Epidermal melanocyte (primary cell): ENCODE results near the gene GPC6.
A peak's percentile ranks its signal among the peaks of the same experiment; 100 is the strongest.

Experiments
- DNase-seq: peaks from one replicate; pipeline ENCODE4 v3.0.0; 2011; ENCODE audit warnings: low spot score; ENCODE audit not compliant: insufficient read length

GPC6 gene

DNA sequence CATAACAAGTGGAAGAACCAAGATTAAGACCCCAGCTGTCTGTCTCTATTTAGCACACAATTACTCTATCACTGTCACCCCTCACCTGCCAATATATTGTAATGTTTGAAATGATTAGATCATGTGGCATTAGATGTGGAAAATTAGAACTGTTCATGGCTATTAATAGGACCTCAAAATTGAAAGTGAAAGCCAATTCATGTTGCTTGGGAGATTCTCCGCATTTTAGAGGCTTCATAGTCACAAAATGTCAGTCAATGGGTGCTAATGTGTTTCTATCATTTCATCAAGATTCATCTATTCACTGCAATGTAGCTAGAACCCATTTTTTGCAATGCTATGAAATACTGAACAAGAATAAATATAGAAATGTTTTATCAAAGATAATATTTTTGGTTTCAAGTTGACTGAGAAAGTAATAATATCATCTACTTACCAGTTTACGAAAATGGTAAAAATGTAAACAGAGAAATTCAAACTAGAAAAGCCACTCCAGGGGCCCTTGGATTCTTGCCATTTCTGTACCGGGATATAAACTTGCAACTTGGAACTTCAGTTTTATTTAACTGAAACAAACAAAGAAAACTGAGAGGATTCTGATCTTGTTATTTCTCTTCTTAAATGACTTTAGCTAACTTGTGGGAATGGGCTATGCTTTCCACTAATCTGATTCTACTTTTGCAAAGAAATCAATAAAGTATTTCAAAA lies 864.3 kb downstream of the GPC6 start:
- no peak for DNase-seq

DNA sequence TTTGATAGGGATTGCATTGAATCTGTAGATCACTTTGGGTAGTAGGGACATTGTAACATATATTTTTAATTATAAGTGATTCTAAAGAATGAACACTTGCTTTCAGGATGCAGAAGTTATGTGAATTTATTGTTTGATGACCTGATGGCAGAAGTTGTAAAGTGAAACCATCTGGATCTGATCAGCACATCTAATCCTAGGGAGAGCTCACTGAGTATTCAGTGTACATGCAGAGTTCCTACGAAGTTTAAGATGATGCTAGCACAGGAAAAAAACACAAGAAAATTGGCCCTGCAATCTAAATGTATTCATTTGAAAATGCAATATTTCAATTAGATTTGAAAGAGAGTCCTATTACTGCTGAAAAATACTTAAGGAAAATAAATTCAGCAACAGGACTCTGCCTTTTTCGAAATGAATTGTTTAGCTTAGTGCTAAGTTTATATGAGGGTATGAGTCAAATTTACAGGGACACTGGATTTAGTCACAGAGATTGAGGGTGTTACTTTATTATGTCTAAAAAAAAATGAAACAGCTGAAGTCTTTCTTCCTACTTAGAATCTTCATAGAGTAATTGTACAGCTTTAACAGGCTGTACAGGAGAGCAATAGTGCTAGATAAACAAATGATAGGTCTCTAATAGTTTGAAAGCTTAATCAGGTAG lies 867.2 kb downstream of the GPC6 start:
- DNase-seq: no peak

DNA sequence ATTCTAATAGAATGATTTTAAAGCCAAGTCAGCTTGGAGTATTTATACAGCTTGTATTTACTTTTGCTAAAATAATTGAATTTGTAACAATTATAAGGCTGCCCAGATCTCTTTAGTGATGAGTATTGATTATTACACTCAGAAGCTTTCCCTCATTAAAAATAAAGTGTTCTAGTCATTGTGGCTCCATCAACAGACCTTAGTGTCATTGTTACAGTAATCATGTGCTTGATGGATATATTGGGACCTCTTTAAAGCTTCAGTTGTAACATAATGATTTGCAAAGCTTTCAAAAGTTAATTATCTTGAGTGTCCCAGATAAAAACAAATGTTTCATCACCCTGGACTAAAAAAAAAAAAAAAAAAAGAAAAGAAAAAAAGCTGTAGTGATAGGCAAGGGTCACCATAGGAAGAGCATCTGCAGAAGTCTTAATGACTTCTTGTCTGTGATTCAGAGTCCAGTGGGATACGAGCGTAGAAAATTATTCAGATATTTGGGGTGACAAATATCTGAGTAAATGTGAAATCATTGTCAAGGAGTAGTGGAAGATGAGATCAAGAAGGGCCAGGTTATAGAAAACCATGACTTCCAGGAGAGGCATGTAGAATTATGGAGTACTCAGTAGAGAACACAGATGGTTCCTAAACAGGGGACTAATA lies 883.2 kb downstream of the GPC6 start:
- no peak for DNase-seq

DNA sequence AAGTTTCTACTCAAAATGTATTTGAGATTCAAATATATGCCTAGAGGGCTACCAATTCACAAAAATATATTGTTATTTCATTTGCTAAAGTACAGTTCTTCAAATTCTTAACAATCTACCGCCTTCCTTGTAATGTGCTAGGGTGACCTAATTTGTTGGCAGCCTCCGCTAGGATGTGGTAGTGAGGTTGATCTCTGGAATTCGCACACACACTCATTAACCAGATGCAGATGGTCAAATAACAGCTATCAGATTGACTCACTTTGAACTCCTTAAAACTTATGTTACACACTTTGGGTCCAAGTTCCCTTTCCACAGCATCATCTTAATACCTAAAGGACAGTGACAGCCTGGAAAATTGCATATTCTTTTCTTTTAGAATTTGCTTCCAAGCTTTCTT lies 885.6 kb downstream of the GPC6 start:
- peak; percentile 30 for DNase-seq

DNA sequence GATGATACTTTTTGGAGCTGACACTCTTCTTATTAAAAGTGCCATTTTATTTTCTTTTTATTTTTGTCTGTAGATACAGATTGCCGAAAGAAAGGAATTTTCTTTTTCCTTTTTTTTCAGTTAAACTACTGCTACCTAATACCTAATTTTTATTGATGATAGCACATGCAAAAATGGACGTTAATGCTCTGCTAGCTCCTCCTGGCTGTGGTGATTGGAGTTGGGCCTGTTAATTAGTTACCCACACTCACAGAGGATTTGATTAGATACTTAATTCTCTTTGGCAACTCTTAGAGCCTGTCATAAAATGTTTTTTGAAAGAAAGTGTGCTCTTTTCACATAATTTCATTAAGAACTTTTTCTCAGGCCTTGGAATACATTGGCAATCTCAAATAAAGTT lies 886.1 kb downstream of the GPC6 start:
- no peak for DNase-seq

DNA sequence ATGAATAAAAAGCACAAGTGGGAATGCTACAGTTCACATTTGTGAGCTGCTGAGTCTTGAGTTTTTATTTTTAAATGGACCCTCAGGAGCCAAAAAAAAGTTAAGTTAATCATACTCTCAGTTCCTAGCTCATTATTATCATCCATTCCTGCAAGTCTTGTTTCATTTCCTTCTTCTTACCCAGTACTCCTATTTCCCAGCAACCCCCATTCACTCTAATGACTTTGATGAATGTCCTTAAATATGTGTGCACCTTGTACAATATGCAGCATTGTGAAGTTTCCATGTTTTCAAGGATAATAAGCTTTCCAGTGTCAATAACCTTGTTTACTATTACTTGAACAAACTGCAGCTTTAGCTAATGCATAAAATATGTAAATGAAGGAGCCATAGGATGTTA lies 886.6 kb downstream of the GPC6 start:
- DNase-seq: no peak

DNA sequence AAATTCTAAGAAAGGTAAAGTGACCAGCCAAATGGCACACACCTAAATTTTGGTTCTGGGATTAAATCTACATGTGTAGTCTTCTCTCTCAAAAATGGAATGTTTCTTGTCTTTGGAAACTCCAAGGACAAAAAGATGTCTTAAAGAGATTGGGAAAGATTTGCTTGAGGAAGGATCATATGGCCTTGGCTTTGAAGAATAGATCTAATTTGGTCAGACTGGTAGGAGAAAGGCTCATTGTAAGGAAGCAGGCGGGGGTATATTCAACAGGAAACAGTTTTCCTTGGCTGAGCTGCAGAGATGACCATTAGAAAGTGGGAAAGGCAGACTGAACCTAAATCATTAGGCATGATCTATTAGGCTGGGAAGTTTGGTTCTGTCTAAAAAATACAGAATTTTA lies 887.6 kb downstream of the GPC6 start:
- DNase-seq: no peak

DNA sequence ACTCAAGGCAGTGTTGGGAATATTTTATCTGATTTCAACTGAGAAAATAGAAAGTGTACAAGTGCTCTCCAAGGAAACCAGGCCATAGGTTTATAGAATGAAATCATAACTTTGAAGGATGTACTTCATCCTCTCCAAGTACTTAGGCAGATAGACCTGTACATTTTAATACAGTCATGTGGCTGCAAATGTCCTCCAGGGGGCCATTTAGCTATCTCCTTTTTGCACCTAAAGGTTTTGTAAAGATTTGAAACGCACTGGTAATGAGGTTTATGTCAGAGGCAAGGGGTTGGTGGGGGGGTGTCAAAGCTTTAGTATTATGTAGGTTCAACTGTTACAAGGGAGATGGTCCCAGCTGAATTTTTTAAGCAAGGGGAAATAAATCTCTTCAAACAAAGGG lies 888.4 kb downstream of the GPC6 start:
- no peak for DNase-seq

DNA sequence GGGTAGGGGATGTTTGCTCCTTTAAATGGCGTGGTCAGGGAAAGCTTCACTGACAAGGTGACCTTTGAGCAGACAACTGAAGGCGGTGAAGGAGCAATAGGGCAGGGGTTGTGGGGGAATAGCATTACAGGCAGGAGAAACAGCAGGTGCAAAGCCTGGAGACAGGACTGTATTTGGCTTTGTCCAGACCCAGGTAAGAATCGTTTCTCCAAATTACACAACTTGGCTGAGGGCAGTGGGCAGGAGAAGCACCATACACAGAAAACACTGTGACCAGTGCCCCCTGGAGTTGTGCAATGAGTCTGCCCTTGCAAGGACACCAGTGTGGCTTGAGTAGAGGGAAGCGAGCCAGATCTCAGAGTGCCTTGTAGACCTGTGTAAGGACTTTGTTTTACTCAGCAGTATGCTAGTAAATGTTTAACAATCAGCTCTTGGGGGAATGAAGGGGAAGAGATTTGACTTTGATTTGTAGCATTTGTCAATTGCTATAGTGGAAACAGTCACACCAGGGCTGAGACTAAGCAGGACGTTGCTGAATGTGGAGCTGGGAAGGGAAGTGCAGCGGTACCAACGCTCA lies 892.8 kb downstream of the GPC6 start:
- no peak for DNase-seq

DNA sequence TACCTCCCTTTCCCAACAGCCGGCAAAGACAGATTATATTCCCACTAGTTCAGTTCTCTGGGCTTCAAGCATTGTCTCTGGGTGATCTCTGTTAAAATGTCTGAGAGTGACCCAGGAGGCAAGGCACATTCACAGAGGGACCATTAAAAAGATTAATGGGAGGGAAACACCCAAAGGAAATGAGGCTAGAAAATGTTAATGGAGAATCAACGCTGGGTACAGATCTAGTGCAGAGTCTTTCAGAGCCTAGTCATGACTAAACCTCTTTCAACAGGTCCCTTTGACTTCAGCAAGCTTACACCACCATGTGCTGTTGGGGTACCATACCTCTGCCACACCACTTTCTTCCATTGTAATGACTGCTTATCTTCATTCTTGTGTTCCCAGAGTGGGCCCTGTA lies 894.3 kb downstream of the GPC6 start:
- no peak for DNase-seq

DNA sequence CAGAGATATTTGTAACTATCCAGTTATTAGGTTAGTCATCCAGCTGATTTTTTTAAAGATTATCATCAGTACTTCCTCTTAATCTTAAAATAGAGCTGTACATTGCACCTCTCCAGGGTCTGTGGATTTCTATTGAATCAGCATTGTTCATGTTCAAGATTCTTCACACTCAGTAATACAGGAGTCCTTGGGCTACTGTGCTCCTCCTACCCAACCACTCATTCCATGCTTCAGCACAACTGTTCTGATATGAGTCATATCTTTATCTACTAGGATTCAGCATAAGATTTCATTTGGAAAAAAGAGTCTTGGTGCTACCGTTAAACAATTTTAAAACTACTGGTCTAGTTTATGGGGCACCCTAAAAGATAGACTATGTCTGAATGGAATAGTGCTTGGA lies 895.1 kb downstream of the GPC6 start:
- DNase-seq: no peak

DNA sequence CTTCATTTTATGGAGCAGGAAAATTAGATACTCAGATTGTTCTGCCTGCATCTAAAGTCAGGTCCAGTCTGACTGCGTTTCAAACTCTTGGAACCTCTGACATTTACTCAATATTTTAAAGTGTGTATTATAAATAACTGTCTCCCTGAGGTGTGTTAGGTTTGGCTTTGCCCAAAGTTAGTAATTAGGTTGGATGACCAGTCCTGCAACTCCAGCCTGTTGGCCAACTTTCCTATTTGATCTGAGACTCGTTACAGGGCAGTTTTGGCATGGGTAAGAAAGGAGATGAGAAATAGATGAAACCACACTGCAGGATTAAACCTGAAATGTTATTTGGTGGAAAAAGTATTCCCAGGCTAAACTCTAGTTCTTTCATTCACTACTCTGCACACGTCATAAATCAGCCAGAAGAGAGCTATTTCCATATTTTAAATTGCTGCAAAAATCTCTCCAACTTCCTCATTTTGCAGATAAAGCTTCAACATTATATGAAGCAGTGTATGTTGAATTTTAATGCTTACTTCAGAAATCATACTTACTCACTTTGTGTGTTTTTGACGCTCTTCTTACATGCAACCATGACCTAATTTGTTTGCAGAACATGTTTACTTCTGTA lies 895.8 kb downstream of the GPC6 start:
- no peak for DNase-seq

DNA sequence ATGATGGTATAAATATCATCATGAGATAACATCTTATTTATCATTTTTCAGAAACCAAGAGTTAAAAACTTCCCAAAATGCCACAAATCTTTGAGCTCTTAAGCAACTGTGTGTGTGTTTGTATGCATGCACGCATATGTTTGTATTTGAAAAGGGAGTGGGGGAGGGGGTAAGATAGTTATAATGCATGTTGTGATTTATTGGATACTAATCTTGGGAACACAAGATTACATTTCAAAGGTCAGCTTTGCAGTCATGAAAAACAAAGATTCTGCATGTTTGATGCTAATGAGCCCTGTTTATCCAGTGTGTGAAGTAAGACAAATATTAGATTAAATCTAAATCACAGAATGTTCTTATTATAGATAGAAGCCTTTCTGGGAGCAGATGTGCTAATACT lies 897.0 kb downstream of the GPC6 start:
- DNase-seq: no peak

DNA sequence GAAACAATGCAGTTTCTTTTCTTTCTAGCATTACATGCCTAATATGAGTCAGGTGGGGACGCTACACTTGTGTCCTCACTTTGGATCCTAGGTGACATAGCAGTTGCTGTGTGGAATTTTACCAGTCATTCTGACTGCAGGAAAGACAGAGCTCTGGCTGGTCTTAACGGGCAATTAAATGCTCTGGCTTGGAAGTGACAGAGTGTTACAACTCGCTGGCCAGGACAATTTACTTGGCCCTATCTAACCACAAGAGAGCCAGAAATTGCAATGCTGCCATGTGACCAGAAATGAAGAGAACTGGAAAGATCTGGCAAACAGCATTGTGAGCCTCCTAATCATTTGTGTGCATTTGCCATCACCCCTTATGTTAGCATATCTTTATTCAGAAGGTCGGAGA lies 901.8 kb downstream of the GPC6 start:
- no peak for DNase-seq

DNA sequence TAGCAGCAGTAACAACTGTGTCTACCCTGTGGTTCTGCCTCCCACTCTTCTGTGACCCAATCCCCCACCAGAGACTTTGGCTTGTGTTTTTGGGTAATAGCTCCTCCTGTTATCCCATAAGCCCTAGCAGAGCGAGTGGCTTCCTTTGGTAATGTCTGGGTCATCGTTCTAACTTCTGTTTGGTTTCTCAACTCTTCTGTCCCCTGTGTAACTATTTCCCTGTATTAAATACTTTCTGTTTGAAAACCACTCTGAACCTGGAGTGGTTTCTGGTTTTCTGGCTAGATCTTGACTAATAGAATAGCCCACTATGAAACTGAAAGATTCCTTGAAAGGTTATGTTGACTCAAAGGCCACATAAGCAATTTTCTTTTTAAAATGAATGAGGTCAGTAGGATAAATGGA lies 902.9 kb downstream of the GPC6 start:
- no peak for DNase-seq

DNA sequence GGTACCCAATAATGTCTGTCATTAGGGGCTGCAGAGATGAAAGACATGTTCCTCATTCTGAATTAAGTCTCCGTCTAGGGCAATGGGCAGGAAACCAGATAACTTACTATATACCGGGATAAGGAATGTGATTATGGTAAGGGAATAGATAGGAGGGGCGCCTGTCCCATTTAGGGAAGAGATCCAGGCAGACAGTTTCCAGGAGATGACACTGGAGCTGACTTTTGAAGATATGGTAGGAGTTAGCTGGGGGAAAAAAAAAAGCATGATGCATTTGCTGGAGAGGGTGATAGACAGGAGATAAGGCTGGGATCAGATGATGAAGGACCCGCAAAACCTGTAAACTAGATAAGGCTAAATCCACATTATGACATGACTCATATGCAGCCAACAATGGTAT lies 912.2 kb downstream of the GPC6 start:
- DNase-seq: no peak

DNA sequence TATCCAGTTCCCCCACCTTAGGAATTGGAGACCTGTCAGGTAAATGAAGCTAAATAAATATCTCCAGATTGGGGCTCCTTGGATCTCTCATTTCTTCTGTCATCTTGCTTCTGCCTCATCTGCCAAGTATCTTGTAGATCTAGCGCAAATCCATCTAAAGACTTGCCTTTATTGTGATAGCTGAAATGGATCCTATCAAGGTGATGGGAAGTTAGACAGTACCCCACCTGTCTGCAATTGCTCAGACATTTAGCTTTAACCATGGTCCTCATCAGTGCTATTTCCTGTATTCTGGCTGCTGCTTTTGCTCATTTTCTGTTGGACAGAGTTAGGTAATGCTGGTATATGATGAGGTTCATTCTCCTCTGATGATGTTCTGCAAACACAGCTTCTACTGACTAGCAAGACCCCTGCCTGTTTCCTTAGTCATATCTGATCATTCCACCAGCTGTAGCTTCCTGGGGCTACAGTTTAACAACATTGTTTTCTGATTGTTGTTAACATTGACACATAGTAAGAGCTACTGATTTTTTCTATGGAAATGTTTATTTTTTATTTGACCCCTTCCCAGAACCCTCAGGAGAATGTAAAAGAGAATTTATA lies 912.9 kb downstream of the GPC6 start:
- no peak for DNase-seq

DNA sequence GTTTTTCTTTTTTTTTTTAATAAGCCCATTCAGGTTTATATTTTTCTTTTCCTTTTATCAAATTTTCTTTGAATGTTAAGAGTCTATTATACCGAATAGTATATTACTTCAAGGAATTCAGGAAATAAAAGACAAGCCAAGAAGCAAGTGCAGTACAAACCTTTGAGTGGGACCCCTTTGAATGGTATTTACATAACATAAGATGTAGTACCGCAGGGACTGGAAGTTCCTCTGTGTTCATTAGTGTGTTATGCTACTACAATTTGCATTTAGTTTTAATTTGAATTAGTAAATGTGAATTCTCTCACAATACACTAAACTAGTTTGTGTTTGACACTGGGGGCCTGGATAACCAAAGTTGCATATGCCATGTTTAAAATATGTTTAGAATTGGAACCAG lies 913.4 kb downstream of the GPC6 start:
- no peak for DNase-seq

DNA sequence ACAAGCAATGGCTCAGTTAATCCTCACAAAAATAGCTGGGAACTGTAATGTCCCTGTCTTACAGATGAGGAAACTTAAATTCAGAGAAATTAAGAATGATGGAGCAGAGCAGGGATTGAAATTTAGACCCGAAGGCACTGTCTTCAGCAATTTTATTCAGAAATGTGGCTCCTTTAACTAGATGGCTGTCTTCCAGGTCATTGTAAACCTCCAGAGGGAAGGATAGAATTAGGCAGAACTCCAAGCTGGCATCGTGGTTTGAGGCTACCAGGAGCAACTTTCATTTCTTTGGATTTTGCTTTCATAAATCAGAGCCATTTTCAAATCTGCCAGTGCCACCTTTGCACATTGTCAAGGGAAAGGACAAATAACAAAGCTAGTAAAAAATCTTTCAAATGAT lies 913.9 kb downstream of the GPC6 start:
- DNase-seq: no peak

DNA sequence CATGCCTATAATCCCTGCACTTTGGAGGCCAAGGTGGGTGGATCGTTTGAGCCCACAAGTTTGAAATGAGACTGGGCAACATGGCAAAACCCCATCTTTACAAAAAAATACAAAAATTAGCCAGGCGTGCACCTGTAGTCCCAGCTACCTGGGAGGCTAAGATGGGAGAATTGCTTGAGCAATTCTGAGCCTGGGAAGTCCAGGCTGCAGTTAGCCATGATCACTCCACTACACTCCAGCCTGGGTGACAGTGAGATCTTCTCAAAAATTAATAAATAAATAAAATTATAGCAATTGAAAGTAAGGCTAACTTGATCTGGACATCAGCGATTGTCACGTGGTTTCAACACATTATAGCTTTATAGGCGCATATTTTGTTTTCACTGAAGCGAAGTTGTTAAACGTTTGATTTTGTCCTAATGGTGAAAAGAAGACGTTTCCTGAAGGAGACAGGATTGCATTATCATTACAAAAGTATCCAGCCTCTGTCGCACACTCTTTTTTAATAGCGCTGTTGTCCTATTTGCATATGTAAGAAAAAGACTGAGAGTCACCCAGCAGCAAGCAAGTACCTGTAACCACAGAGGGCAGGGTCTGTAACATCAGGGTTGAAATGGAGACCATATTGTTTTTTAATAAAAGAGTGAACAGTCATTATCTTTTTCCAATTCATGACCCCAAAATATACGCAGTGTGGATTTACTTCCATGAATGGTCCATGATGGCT lies 917.2 kb downstream of the GPC6 start:
- DNase-seq: no peak

DNA sequence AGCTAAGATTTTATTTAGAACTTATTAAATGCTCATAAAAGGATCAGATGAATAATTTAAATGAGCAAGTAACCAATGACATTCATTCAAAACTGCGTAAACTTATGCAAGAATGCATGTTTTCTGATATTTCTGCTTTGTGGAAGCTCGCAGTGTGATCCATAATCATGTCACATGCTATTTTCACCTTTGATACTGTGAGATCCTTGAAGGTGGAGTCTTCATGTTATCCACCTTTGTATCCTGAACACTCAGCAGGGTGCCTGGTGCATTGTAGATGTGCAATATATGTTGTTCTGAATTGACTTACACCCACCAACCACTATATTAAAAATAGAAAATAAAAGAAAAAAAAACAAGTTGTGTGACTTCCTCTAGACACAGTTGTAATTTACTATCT lies 919.4 kb downstream of the GPC6 start:
- no peak for DNase-seq
